HCT116 (cell line): ENCODE results near the gene VWF. TPM values are rescaled to one million over a fixed set of nuclear protein-coding genes. Genes with fewer than 3 reads are reported as not detected.

ENCODE experiments used
- ATAC-seq: fragments of 200-7000 bp; cut with Tn5 transposase; 2 replicates; pipeline ENCODE4 v1.9.1; 2020; ENCODE audit warnings: mild to moderate bottlenecking, moderate library complexity
- BruUV-seq: library from RNA; stranded (reverse); fragments of 400-500 nt; replicated peaks from 2 replicates; lab custom pipeline; 2021; lab: Mats Ljungman, UMichigan
- CTCF ChIA-PET: fragments of 300-600 bp; sonication (Branson Sonifier 250); formaldehyde crosslinking; loops from one replicate; lab custom pipeline; 2021; ENCODE audit warnings: antibody characterized with exemption; lab: Charles Lee
- POLR2A ChIA-PET: fragments of 300-600, 350-600 bp; sonication (Branson Sonifier 250); formaldehyde crosslinking; loops from one replicate; lab custom pipeline; 2021; ENCODE audit warnings: antibody characterized with exemption; lab: Charles Lee
- RAD21 ChIA-PET, 2 experiments: fragments of 300-600 bp; sonication (Branson Sonifier 250); formaldehyde crosslinking; loops; one replicate each; lab custom pipeline; 2023; ENCODE audit warnings: low total read pairs in 2 of 2; ENCODE audit not compliant: uncharacterized antibody in 2 of 2, unreplicated experiment in 2 of 2, low non-redundant PET in 1 of 2; lab: Charles Lee
- DNase-seq: peaks from one replicate; pipeline ENCODE4 v3.0.0-alpha.2; 2010; ENCODE audit warnings: low read depth, low spot score
- H2AFZ ChIP-seq: fragments of 200-600 bp; shearing (Covaris generic), sonication (generic); 2 replicates; pipeline ENCODE4 v1.6.1; 2017; ENCODE audit warnings: low read depth, mixed run types, mixed read lengths, antibody characterized with exemption, low read length; ENCODE audit not compliant: poor library complexity, severe bottlenecking
- H3K27ac ChIP-seq: 2 replicates; pipeline ENCODE4 v1.5.1; 2012; ENCODE audit warnings: low read depth, low read length
- H3K27me3 ChIP-seq: fragments of 200-600 bp; sonication (generic); 2 replicates; pipeline ENCODE4 v1.6.1; 2016; ENCODE audit warnings: mixed run types, low read length, mixed read lengths; ENCODE audit not compliant: insufficient read depth
- H3K36me3 ChIP-seq, 2 experiments: fragments of 200-500 bp in 1 of 2; fragments of 200-600 bp in 1 of 2; sonication (Bioruptor generic) in 1 of 2; sonication (generic) in 1 of 2; 2 replicates each; pipeline versions ENCODE4 v1.5.1 to v1.6.1; 2014 to 2016; ENCODE audit warnings: low read length in 2 of 2, inconsistent platforms in 1 of 2, mixed read lengths in 1 of 2, mixed run types in 1 of 2; ENCODE audit not compliant: insufficient read depth in 2 of 2, control insufficient read depth in 1 of 2
- H3K4me1 ChIP-seq, 2 experiments: fragments of 200-600 bp in 1 of 2; sonication (generic) in 1 of 2; 2 replicates each; pipeline versions ENCODE4 v1.5.1 to v1.6.1; 2012 to 2017; ENCODE audit warnings: low read length in 2 of 2, inconsistent platforms in 1 of 2, mild to moderate bottlenecking in 1 of 2, mixed read lengths in 1 of 2, mixed run types in 1 of 2, moderate library complexity in 1 of 2; ENCODE audit not compliant: insufficient read depth in 2 of 2, control insufficient read depth in 1 of 2
- H3K4me2 ChIP-seq: fragments of 200-600 bp; sonication (generic); 2 replicates; pipeline ENCODE4 v1.6.1; 2017; ENCODE audit warnings: mixed run types, low read length, mixed read lengths
- H3K4me3 ChIP-seq, 2 experiments: fragments of 200-600 bp in 1 of 2; sonication (generic) in 1 of 2; replicated peaks in 1 of 2; 2 replicates each; pipeline ENCODE4 v1.5.1; 2011 to 2016; ENCODE audit warnings: low read length in 2 of 2, control low read depth in 1 of 2, low read depth in 1 of 2, mild to moderate bottlenecking in 1 of 2, mixed read lengths in 1 of 2, mixed run types in 1 of 2
- H3K79me2 ChIP-seq: fragments of 200-600 bp; sonication (generic); 2 replicates; pipeline ENCODE4 v1.6.1; 2017; ENCODE audit warnings: mild to moderate bottlenecking, mixed run types, low read length, moderate library complexity, mixed read lengths; ENCODE audit not compliant: insufficient read depth
- H3K9ac ChIP-seq: fragments of 200-600 bp; sonication (generic); 2 replicates; pipeline ENCODE4 v1.6.1; 2016; ENCODE audit warnings: low read length, mixed read lengths
- H3K9me2 ChIP-seq: fragments of 200-600 bp; sonication (generic), shearing (Covaris generic); 2 replicates; pipeline ENCODE4 v1.6.1; 2017; ENCODE audit warnings: mixed run types, mild to moderate bottlenecking, moderate library complexity; ENCODE audit not compliant: insufficient read depth
- H3K9me3 ChIP-seq, 2 experiments: fragments of 200-500 bp in 1 of 2; fragments of 200-600 bp in 1 of 2; sonication (Bioruptor generic) in 1 of 2; sonication (generic) in 1 of 2; 2 replicates each; pipeline ENCODE4 v1.6.1; 2014 to 2017; ENCODE audit warnings: low read length in 2 of 2, mixed read lengths in 2 of 2, inconsistent platforms in 1 of 2, low read depth in 1 of 2, mild to moderate bottlenecking in 1 of 2, mixed run types in 1 of 2, moderate library complexity in 1 of 2; ENCODE audit not compliant: control insufficient read depth in 1 of 2, insufficient read depth in 1 of 2
- H4K20me1 ChIP-seq: fragments of 200-600 bp; sonication (generic), shearing (Covaris generic); 2 replicates; pipeline ENCODE4 v1.6.1; 2017; ENCODE audit warnings: mixed run types, mild to moderate bottlenecking, moderate library complexity; ENCODE audit not compliant: insufficient read depth
- CBX3 ChIP-seq: IDR thresholded peaks from 2 replicates; pipeline ENCODE4 v1.6.1; 2012; ENCODE audit warnings: low read depth
- CEBPB ChIP-seq: IDR thresholded peaks from 2 replicates; pipeline ENCODE4 v1.6.1; 2012; ENCODE audit warnings: low read depth
- EGR1 ChIP-seq: IDR thresholded peaks from 2 replicates; pipeline ENCODE4 v1.6.1; 2012; ENCODE audit warnings: low read depth
- ELF1 ChIP-seq: IDR thresholded peaks from 2 replicates; pipeline ENCODE4 v1.6.1; 2012; ENCODE audit warnings: low read depth, borderline replicate concordance
- EZH2phosphoT487 ChIP-seq: fragments of 200-600 bp; IDR thresholded peaks from 2 replicates; pipeline ENCODE4 v1.6.1; 2018; ENCODE audit warnings: antibody characterized with exemption, borderline replicate concordance
- JUND ChIP-seq: IDR thresholded peaks from 2 replicates; pipeline ENCODE4 v1.6.1; 2012
- POLR2A ChIP-seq: IDR thresholded peaks from 2 replicates; pipeline ENCODE4 v1.7.0; 2011; ENCODE audit warnings: borderline replicate concordance; ENCODE audit not compliant: insufficient read depth, insufficient read length; ENCODE audit errors: extremely low read depth
- RAD21 ChIP-seq: IDR thresholded peaks from 2 replicates; pipeline ENCODE4 v1.6.1; 2012; ENCODE audit warnings: low read depth, mild to moderate bottlenecking
- SRF ChIP-seq: IDR thresholded peaks from 2 replicates; pipeline ENCODE4 v1.6.1; 2012; ENCODE audit warnings: low read depth
- TCF7L2 ChIP-seq: IDR thresholded peaks from 2 replicates; pipeline ENCODE4 v1.7.0; 2011; ENCODE audit warnings: borderline replicate concordance, inconsistent platforms; ENCODE audit not compliant: insufficient read depth, insufficient read length; ENCODE audit errors: extremely low read depth
- YY1 ChIP-seq: IDR thresholded peaks from 2 replicates; pipeline ENCODE4 v1.6.1; 2011; ENCODE audit warnings: low read length, low read depth, moderate library complexity, mild to moderate bottlenecking; ENCODE audit not compliant: insufficient replicate concordance; ENCODE audit errors: extremely low read depth
- ZFX ChIP-seq: fragments of 450-650 bp; IDR thresholded peaks from 2 replicates; pipeline ENCODE4 v1.6.1; 2017
- intact Hi-C: fragments of 100-400 bp; cut with micrococcal nuclease; formaldehyde crosslinking; loops from 2 replicates; pipeline ENCODE4 v1.10.0; 2022
- total RNA-seq: library from RNA; stranded (reverse); gene quantifications from one replicate; pipeline ENCODE4 v1.2.1, GENCODE V29; 2021; ENCODE audit not compliant: unreplicated experiment
- TF ChIP-seq, protein P1 (sequence below): IDR thresholded peaks from 2 replicates; pipeline ENCODE4 v1.6.1; 2011; ENCODE audit warnings: mild to moderate bottlenecking, low read length, moderate library complexity; ENCODE audit not compliant: insufficient replicate concordance; ENCODE audit errors: extremely low read depth
- TF ChIP-seq, protein P2 (sequence below): IDR thresholded peaks from 2 replicates; pipeline ENCODE4 v1.6.1; 2012
- TF ChIP-seq, protein P3 (sequence below), 3 experiments: fragments of 200-600 bp in 1 of 3; sonication (generic) in 1 of 3; IDR thresholded peaks in 2 of 3; conservative IDR thresholded peaks in 1 of 3; 2 replicates each; pipeline ENCODE4 v1.5.1; 2012 to 2017; ENCODE audit warnings: low read depth in 2 of 3, low read length in 2 of 3, antibody characterized with exemption in 1 of 3, borderline replicate concordance in 1 of 3, control low read depth in 1 of 3, mild to moderate bottlenecking in 1 of 3, mixed read lengths in 1 of 3, mixed run types in 1 of 3, moderate library complexity in 1 of 3; ENCODE audit not compliant: insufficient read depth in 1 of 3

Gene VWF
- total RNA-seq, 1 experiment from 2014 or later = 0.57 TPM

DNA sequence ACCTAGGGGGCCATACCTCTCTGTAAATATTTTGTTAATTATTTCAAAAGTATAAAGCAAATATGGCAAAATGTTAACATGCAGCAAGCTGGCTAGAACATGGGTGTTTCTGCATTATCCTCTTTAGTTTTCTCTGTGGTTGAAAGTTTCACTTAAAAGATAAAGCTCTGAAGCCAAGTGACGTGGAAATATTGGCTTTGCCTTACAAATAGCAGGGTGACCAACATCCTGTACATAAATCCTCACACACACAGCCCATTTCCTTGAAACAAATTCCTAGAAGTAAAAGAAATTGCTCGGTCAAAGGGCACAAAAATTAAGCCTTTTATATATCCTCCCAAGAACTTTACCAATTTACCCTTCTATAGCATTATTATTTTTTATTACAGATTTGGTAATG lies 10.6 kb upstream of the VWF start:
- Histone ChIP-seq H3K79me2 (no peaks in the 10 kb centered on the region), H3K9ac (no peak overlapping the region), H3K4me2 (no peak overlapping the region), H3K9me2 (no peaks in the 10 kb centered on the region), H3K4me3 (no peak overlapping the region), H3K27me3 (no peaks in the 10 kb centered on the region), H3K9me3 (no peaks in the 10 kb centered on the region), H3K4me1 (no peaks in the 10 kb centered on the region), H3K36me3 (no peaks in the 10 kb centered on the region), H4K20me1 (no peaks in the 10 kb centered on the region), H3K27ac (no peak overlapping the region), H2AFZ (no peak overlapping the region)
- RAD21 ChIA-PET = no interaction called here
- no peak for DNase-seq
- intact Hi-C loops = no loop called here
- TF ChIP-seq YY1 = no peak
- no TSS peak for BruUV-seq
- POLR2A ChIA-PET = no interaction called here
- CTCF ChIA-PET = no interaction called here
- no peak for ATAC-seq

DNA sequence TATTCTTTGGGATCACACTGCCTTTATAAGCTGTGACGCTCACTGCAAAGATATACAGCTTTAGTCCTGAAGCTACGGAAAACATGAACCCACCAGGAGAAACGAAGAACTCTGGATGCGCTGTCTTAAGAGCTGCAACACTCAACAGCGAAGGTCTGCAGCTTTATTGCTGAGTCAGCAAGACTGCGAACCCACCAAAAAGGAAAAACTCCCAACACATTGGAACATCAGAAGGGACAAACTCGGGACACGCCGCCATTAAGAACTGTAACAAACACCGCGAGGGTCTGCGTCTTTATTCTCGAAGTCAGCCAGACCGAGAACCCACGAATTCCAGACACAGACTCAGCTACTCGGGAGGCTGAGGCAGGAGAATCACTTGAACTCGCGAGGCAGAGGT lies 9.2 kb upstream of the VWF start:
- Histone ChIP-seq H3K9me3 (no peaks in the 10 kb centered on the region), H4K20me1 (no peaks in the 10 kb centered on the region), H3K79me2 (no peaks in the 10 kb centered on the region), H3K4me2 (no peak overlapping the region), H2AFZ (no peak overlapping the region), H3K9ac (no peak overlapping the region), H3K4me1 (no peaks in the 10 kb centered on the region), H3K27me3 (no peaks in the 10 kb centered on the region), H3K4me3 (no peak overlapping the region), H3K27ac (no peak overlapping the region), H3K36me3 (no peaks in the 10 kb centered on the region), H3K9me2 (no peaks in the 10 kb centered on the region)
- DNase-seq (no peak), ATAC-seq (no peak)
- ChIA-PET RAD21 (no interaction called here), POLR2A (interaction anchor here (1.4 kb wide), 1 partner anchor 57 kb away, joined by 3 read pairs; no protein-coding TSS in a partner anchor), CTCF (no interaction called here)
- intact Hi-C loops = no loop called here
- no TSS peak for BruUV-seq
- no peak for TF ChIP-seq SRF
- TF ChIP-seq, protein P1, sequence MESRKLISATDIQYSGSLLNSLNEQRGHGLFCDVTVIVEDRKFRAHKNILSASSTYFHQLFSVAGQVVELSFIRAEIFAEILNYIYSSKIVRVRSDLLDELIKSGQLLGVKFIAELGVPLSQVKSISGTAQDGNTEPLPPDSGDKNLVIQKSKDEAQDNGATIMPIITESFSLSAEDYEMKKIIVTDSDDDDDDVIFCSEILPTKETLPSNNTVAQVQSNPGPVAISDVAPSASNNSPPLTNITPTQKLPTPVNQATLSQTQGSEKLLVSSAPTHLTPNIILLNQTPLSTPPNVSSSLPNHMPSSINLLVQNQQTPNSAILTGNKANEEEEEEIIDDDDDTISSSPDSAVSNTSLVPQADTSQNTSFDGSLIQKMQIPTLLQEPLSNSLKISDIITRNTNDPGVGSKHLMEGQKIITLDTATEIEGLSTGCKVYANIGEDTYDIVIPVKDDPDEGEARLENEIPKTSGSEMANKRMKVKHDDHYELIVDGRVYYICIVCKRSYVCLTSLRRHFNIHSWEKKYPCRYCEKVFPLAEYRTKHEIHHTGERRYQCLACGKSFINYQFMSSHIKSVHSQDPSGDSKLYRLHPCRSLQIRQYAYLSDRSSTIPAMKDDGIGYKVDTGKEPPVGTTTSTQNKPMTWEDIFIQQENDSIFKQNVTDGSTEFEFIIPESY = no peak
- TF ChIP-seq CBX3 = no peak
- TF ChIP-seq CEBPB = no peak
- TF ChIP-seq, protein P2, sequence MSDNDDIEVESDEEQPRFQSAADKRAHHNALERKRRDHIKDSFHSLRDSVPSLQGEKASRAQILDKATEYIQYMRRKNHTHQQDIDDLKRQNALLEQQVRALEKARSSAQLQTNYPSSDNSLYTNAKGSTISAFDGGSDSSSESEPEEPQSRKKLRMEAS = no peak
- no peak for TF ChIP-seq TCF7L2
- TF ChIP-seq, protein P3, sequence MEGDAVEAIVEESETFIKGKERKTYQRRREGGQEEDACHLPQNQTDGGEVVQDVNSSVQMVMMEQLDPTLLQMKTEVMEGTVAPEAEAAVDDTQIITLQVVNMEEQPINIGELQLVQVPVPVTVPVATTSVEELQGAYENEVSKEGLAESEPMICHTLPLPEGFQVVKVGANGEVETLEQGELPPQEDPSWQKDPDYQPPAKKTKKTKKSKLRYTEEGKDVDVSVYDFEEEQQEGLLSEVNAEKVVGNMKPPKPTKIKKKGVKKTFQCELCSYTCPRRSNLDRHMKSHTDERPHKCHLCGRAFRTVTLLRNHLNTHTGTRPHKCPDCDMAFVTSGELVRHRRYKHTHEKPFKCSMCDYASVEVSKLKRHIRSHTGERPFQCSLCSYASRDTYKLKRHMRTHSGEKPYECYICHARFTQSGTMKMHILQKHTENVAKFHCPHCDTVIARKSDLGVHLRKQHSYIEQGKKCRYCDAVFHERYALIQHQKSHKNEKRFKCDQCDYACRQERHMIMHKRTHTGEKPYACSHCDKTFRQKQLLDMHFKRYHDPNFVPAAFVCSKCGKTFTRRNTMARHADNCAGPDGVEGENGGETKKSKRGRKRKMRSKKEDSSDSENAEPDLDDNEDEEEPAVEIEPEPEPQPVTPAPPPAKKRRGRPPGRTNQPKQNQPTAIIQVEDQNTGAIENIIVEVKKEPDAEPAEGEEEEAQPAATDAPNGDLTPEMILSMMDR (IDR thresholded peaks at IDR 0.05 in 2 of 3, conservative IDR thresholded peaks at IDR 0.05 in 1 of 3; ENCODE audit: borderline replicate concordance in 1 of 3, insufficient read depth in 1 of 3, low read depth in 2 of 3, low read length in 2 of 3) = no peak
- no peak for TF ChIP-seq ZFX
- no peak for TF ChIP-seq POLR2A
- TF ChIP-seq RAD21 = no peak
- TF ChIP-seq EGR1 = no peak
- no peak for TF ChIP-seq EZH2phosphoT487
- no peak for TF ChIP-seq JUND
- TF ChIP-seq ELF1 = no peak
